Prostate gland (tissue), 2 donors: ENCODE data around the gene ZMYND12.

Experiments used
- CTCF ChIP-seq, 4 experiments: fragments of 200-600 bp in 2 of 4; fragments of 450-650 bp in 2 of 4; sonication (generic) in 2 of 4; IDR thresholded peaks; 1 replicate in 3 of 4; 2 replicates in 1 of 4; pipeline ENCODE4 v1.5.1; 2016 to 2019; ENCODE audit warnings: antibody characterized with exemption in 4 of 4, mild to moderate bottlenecking in 2 of 4, moderate library complexity in 2 of 4
- POLR2A ChIP-seq: fragments of 450-650 bp; IDR thresholded peaks from one replicate; pipeline ENCODE4 v1.6.1; 2016; ENCODE audit warnings: antibody characterized with exemption, mild to moderate bottlenecking

- TF ChIP-seq CTCF (IDR thresholded peaks at IDR 0.05), result no peak
- TF ChIP-seq POLR2A, result no peak
These were observed 5.8 kb downstream of the ZMYND12 start for GRCh38 chr1:42450061-42450460.
